Endothelial cell (in vitro differentiated cells): ENCODE results near the gene PACRG. TPM values are rescaled to one million over a fixed set of nuclear protein-coding genes. Genes with fewer than 3 reads are reported as not detected.

Experiments
- DNase-seq: peaks from one replicate; pipeline ENCODE4 v3.0.0; 2021; ENCODE audit warnings: low spot score
- H3K27ac Mint-ChIP-seq: one replicate; pipeline ENCODE4 v1.8.0; 2021; ENCODE audit warnings: mixed read lengths, inconsistent platforms; ENCODE audit not compliant: unreplicated experiment
- H3K27me3 Mint-ChIP-seq: one replicate; pipeline ENCODE4 v1.8.0; 2021; ENCODE audit warnings: mild to moderate bottlenecking, moderate library complexity, mixed read lengths, inconsistent platforms; ENCODE audit not compliant: unreplicated experiment
- H3K36me3 Mint-ChIP-seq: one replicate; pipeline ENCODE4 v1.8.0; 2021; ENCODE audit warnings: mild to moderate bottlenecking, low read depth, mixed read lengths, inconsistent platforms; ENCODE audit not compliant: unreplicated experiment
- H3K4me1 Mint-ChIP-seq: one replicate; pipeline ENCODE4 v1.8.0; 2021; ENCODE audit warnings: mild to moderate bottlenecking, mixed read lengths, inconsistent platforms; ENCODE audit not compliant: unreplicated experiment
- H3K4me3 Mint-ChIP-seq: one replicate; pipeline ENCODE4 v1.8.0; 2021; ENCODE audit warnings: mild to moderate bottlenecking, mixed read lengths, inconsistent platforms; ENCODE audit not compliant: unreplicated experiment
- H3K9me3 Mint-ChIP-seq: one replicate; pipeline ENCODE4 v1.8.0; 2021; ENCODE audit warnings: mixed read lengths, inconsistent platforms; ENCODE audit not compliant: unreplicated experiment
- CTCF ChIP-seq: fragments of 200-600 bp; sonication (generic); IDR thresholded peaks from one replicate; pipeline ENCODE4 v1.5.0; 2021; ENCODE audit warnings: antibody characterized with exemption; ENCODE audit not compliant: unreplicated experiment
- total RNA-seq: library from RNA; stranded (reverse); fragmentation: NEBNext Ultra II Directional; extraction: Animal tissue kit (Norgen Biotek cat#: 25700); gene quantifications from one replicate; pipeline ENCODE4 v1.2.1, GENCODE V29; 2021; ENCODE audit not compliant: unreplicated experiment

Gene PACRG
- total RNA-seq, 1 donor from 2014 or later = 1.1 TPM

GRCh38 chr6:162711376-162711775, 16.4 kb upstream of the PACRG start:
- Mint-ChIP-seq H3K27me3 (no peaks in the 10 kb centered on the region), H3K27ac (no peak overlapping the region), H3K4me3 (no peak overlapping the region), H3K36me3 (no peaks in the 10 kb centered on the region), H3K9me3 (no peaks in the 10 kb centered on the region), H3K4me1 (peaks cover 4% of the 10 kb centered on the region)
- TF ChIP-seq CTCF = no peak
- DNase-seq = no peak

- TF ChIP-seq CTCF = no peak
- H3K27me3 Mint-ChIP-seq = no peaks in the 10 kb centered on the region
- DNase-seq = no peak
- H3K36me3 Mint-ChIP-seq = no peaks in the 10 kb centered on the region
- H3K4me3 Mint-ChIP-seq = no peak overlapping the region
- peak overlapping the region; percentile 7 for H3K27ac Mint-ChIP-seq
- peaks cover 4% of the 10 kb centered on the region for H3K4me1 Mint-ChIP-seq
- no peaks in the 10 kb centered on the region for H3K9me3 Mint-ChIP-seq
These were observed 15.1 kb upstream of the PACRG start for GRCh38 chr6:162712694-162713093.

- Mint-ChIP-seq H3K27ac (peak overlapping the region; percentile 20), H3K9me3 (no peaks in the 10 kb centered on the region), H3K4me3 (no peak overlapping the region), H3K4me1 (peaks cover 4% of the 10 kb centered on the region), H3K36me3 (no peaks in the 10 kb centered on the region), H3K27me3 (no peaks in the 10 kb centered on the region)
- no peak for DNase-seq
- TF ChIP-seq CTCF = no peak
These were observed 13.6 kb upstream of the PACRG start for GRCh38 chr6:162713974-162714780.

GRCh38 chr6:162715601-162716000, 12.2 kb upstream of the PACRG start:
- no peak for TF ChIP-seq CTCF
- no peak overlapping the region for H3K4me3 Mint-ChIP-seq
- no peak overlapping the region for H3K27ac Mint-ChIP-seq
- H3K9me3 Mint-ChIP-seq = no peaks in the 10 kb centered on the region
- peaks cover 4% of the 10 kb centered on the region for H3K4me1 Mint-ChIP-seq
- no peak for DNase-seq
- H3K27me3 Mint-ChIP-seq = no peaks in the 10 kb centered on the region
- H3K36me3 Mint-ChIP-seq = no peaks in the 10 kb centered on the region

GRCh38 chr6:162719528-162719927, 8.2 kb upstream of the PACRG start:
- Mint-ChIP-seq H3K36me3 (no peaks in the 10 kb centered on the region), H3K27me3 (no peaks in the 10 kb centered on the region), H3K9me3 (no peaks in the 10 kb centered on the region), H3K27ac (no peak overlapping the region), H3K4me3 (no peak overlapping the region), H3K4me1 (no peaks in the 10 kb centered on the region)
- no peak for TF ChIP-seq CTCF
- DNase-seq = no peak
